Progenitor cell of endocrine pancreas (in vitro differentiated cells): ENCODE measurements around the gene GRHPR. TPM values are rescaled to one million over a fixed set of nuclear protein-coding genes. Genes with fewer than 3 reads are reported as not detected.

Source experiments
- DNase-seq: peaks from one replicate; pipeline ENCODE4 v3.0.0; 2021; ENCODE audit warnings: low spot score; ENCODE audit not compliant: unreplicated experiment
- H3K27ac Mint-ChIP-seq: 2 replicates; pipeline ENCODE4 v1.8.0; 2021; ENCODE audit warnings: mild to moderate bottlenecking, moderate library complexity, mixed read lengths
- H3K27me3 Mint-ChIP-seq: 2 replicates; pipeline ENCODE4 v1.8.0; 2021; ENCODE audit warnings: mixed read lengths
- H3K36me3 Mint-ChIP-seq: 2 replicates; pipeline ENCODE4 v1.8.0; 2022; ENCODE audit warnings: mixed read lengths; ENCODE audit not compliant: insufficient read depth
- H3K4me1 Mint-ChIP-seq: 2 replicates; pipeline ENCODE4 v1.8.0; 2021; ENCODE audit warnings: low read depth, mixed read lengths
- H3K4me3 Mint-ChIP-seq: 2 replicates; pipeline ENCODE4 v1.8.0; 2021; ENCODE audit warnings: low read depth, mild to moderate bottlenecking, moderate library complexity, mixed read lengths
- H3K9me3 Mint-ChIP-seq: 2 replicates; pipeline ENCODE4 v1.8.0; 2021; ENCODE audit warnings: low read depth, mixed read lengths
- CTCF ChIP-seq: fragments of 200-600 bp; sonication (generic); IDR thresholded peaks from one replicate; pipeline ENCODE4 v1.5.0; 2021; ENCODE audit warnings: antibody characterized with exemption, mild to moderate bottlenecking; ENCODE audit not compliant: unreplicated experiment
- total RNA-seq: library from RNA; stranded (reverse); gene quantifications from 2 replicates; pipeline ENCODE4 v1.2.1, GENCODE V29; 2021

Gene GRHPR
- total RNA-seq, 1 donor from 2014 or later, result 98.0 TPM

DNA sequence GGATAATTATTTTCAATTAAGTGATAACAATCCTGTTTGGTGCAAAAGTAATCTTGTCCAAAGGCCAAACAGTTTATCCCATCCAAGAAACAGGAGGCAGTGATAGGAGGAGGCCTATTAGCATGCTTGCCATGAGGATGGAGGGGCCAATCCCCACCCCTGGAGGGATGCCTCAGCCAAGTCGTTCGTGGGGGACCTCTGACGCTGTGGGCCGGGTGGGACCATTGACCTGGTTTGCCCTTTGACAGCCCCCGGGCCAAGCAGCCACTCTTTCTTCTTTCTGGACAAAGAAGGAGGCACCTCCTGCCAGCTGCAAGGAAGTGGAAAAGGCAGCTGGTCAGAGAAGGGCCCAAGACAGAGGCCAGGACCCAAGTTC lies 39.5 kb upstream of the GRHPR start:
- Mint-ChIP-seq H3K27me3 (peaks cover 8% of the 10 kb centered on the region), H3K36me3 (no peaks in the 10 kb centered on the region), H3K27ac (no peak overlapping the region), H3K4me3 (no peak overlapping the region), H3K4me1 (no peaks in the 10 kb centered on the region), H3K9me3 (peaks cover 5% of the 10 kb centered on the region)
- no peak for TF ChIP-seq CTCF
- DNase-seq, result no peak

GRCh38 chr9:37383393-37383792 lies 39.1 kb upstream of the GRHPR start:
- no peak for TF ChIP-seq CTCF
- H3K27ac Mint-ChIP-seq, result no peak overlapping the region

DNA sequence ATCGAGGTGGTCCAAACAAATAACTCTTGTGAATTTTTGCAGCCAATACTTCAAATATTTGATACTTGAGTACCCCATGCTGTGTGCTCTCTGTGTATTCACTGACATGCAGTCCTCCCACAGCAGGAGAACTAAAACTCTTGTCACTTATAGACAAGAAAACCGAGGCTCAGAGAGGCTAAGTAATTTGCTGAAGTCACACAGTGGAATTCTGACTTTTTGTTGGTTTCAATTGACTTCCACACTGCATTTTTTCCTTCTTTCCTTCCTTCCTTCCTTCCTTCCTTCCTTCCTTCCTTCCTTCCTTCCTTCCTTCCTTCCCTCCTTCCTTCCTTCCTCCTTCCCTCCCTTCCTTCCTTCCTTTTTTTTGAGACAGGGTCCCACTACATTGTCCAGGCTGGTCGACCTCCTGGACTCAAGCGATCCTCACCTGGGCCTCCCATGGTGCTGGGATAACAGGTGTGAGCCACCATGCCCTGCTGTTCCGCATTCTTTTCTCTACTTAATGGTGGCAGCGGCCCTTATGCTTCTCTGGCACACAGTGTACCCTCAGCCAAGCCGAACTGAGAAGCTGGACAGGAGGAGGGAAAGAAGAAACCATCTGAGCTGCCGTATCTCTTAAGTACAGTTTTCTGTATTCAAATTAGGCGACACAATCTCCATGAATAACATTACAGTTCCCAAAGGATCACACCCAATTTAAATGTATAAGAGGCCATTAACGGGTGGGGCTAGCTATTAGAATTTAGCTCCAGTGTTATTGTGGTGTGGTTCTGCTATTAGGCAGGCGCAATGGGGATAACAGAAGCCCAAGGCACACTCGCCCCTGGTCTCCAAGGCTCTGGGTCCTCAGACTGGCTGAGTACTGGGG lies 38.4 kb upstream of the GRHPR start:
- no peaks in the 10 kb centered on the region for H3K4me1 Mint-ChIP-seq
- no peak overlapping the region for H3K4me3 Mint-ChIP-seq
- no peak for DNase-seq
- TF ChIP-seq CTCF, result no peak
- peaks cover 5% of the 10 kb centered on the region for H3K9me3 Mint-ChIP-seq
- no peaks in the 10 kb centered on the region for H3K36me3 Mint-ChIP-seq
- no peak overlapping the region for H3K27ac Mint-ChIP-seq
- peaks cover 7% of the 10 kb centered on the region for H3K27me3 Mint-ChIP-seq

More at GRCh38 chr9:37383393-37383792, 39.1 kb upstream of the GRHPR start:
- DNase-seq, result no peak
- peaks cover 5% of the 10 kb centered on the region for H3K9me3 Mint-ChIP-seq
- H3K36me3 Mint-ChIP-seq, result no peaks in the 10 kb centered on the region
- peaks cover 7% of the 10 kb centered on the region for H3K27me3 Mint-ChIP-seq
- no peak overlapping the region for H3K4me3 Mint-ChIP-seq
- H3K4me1 Mint-ChIP-seq, result no peaks in the 10 kb centered on the region

DNA sequence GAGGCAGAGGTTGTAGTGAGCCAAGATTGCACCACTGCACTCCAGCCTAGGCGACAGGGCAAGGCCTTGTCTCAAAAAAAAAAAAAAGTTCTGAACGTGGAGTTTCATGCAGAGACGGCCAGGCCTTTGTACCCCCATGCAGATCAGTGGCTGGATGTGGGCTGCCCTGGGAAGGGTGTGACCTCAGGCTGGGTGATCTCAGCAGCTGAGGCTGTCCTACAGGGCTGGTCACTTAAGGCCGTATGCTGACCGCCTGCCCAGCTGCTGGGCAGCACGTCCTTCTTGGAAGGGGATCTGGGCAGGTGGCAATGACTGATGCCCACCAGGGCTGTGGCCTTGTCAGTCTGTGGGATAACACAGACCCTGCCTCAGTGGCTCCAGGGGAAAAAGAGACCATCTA lies 37.2 kb upstream of the GRHPR start:
- peaks cover 7% of the 10 kb centered on the region for H3K27me3 Mint-ChIP-seq
- TF ChIP-seq CTCF, result no peak
- no peaks in the 10 kb centered on the region for H3K36me3 Mint-ChIP-seq
- H3K9me3 Mint-ChIP-seq, result peaks cover 5% of the 10 kb centered on the region
- H3K4me3 Mint-ChIP-seq, result no peak overlapping the region
- DNase-seq, result no peak
- H3K27ac Mint-ChIP-seq, result no peak overlapping the region
- H3K4me1 Mint-ChIP-seq, result no peaks in the 10 kb centered on the region

- TF ChIP-seq CTCF, result no peak
- Mint-ChIP-seq H3K36me3 (no peaks in the 10 kb centered on the region), H3K27me3 (peaks cover 4% of the 10 kb centered on the region), H3K4me1 (no peaks in the 10 kb centered on the region), H3K9me3 (peaks cover 3% of the 10 kb centered on the region), H3K4me3 (no peak overlapping the region), H3K27ac (no peak overlapping the region)
- no peak for DNase-seq
Measured at GRCh38 chr9:37386988-37387387, 35.5 kb upstream of the GRHPR start.
